ENCODE measurements around the gene NXNL1. TPM values are rescaled to one million over a fixed set of nuclear protein-coding genes. Genes with fewer than 3 reads are reported as not detected.

The NXNL1 gene
- total RNA-seq, 1 donor from 2014 or later = not detected

- ATAC-seq (no peak), DNase-seq (no peak)
- Histone ChIP-seq H3K4me1 (peaks cover 22% of the 10 kb centered on the region), H3K27ac (no peak overlapping the region), H3K36me3 (peaks cover 21% of the 10 kb centered on the region), H3K9me3 (no peaks in the 10 kb centered on the region), H3K27me3 (ENCODE audit: low read depth) (no peaks in the 10 kb centered on the region), H3K4me3 (no peak overlapping the region)
- intact Hi-C loops (cut with DNase I) = no loop called here
- no peak for TF ChIP-seq CTCF (IDR thresholded peaks at IDR 0.05)
Observed at GRCh38 chr19:17415121-17415520, 45.6 kb downstream of the NXNL1 start.

GRCh38 chr19:17414097-17414496, 46.6 kb downstream of the NXNL1 start:
- ATAC-seq = no peak
- intact Hi-C loops (cut with DNase I) = no loop called here
- H3K4me1 ChIP-seq = peaks cover 19% of the 10 kb centered on the region
- H3K9me3 ChIP-seq = no peaks in the 10 kb centered on the region
- no peak overlapping the region for H3K4me3 ChIP-seq
- H3K27ac ChIP-seq = no peak overlapping the region
- no peaks in the 10 kb centered on the region for H3K27me3 ChIP-seq (ENCODE audit: low read depth)
- no peak for DNase-seq
- H3K36me3 ChIP-seq = peaks cover 21% of the 10 kb centered on the region
- TF ChIP-seq CTCF (IDR thresholded peaks at IDR 0.05) = no peak

GRCh38 chr19:17411801-17412200, 48.9 kb downstream of the NXNL1 start:
- Histone ChIP-seq H3K4me3 (no peak overlapping the region), H3K4me1 (peaks cover 29% of the 10 kb centered on the region), H3K27ac (no peak overlapping the region), H3K9me3 (no peaks in the 10 kb centered on the region), H3K27me3 (ENCODE audit: low read depth) (no peaks in the 10 kb centered on the region), H3K36me3 (peaks cover 21% of the 10 kb centered on the region)
- intact Hi-C loops (cut with DNase I) = no loop called here
- DNase-seq (no peak), ATAC-seq (peak in 1 of 2 donors; percentile 39)
- no peak for TF ChIP-seq CTCF (IDR thresholded peaks at IDR 0.05)

- TF ChIP-seq CTCF (IDR thresholded peaks at IDR 0.05) = no peak
- H3K9me3 ChIP-seq = no peaks in the 10 kb centered on the region
- DNase-seq = no peak
- ATAC-seq = no peak
- H3K27me3 ChIP-seq (ENCODE audit: low read depth) = no peaks in the 10 kb centered on the region
- no peak overlapping the region for H3K27ac ChIP-seq
- peaks cover 21% of the 10 kb centered on the region for H3K36me3 ChIP-seq
- H3K4me1 ChIP-seq = peaks cover 41% of the 10 kb centered on the region
- H3K4me3 ChIP-seq = no peak overlapping the region
- intact Hi-C loops (cut with DNase I) = no loop called here
Observed at GRCh38 chr19:17409990-17410389, 50.7 kb downstream of the NXNL1 start.

GRCh38 chr19:17406887-17407196, 53.9 kb downstream of the NXNL1 start:
- intact Hi-C loops (cut with DNase I) = no loop called here
- no peak for TF ChIP-seq CTCF (IDR thresholded peaks at IDR 0.05)
- Histone ChIP-seq H3K27me3 (ENCODE audit: low read depth) (no peaks in the 10 kb centered on the region), H3K4me3 (peak overlapping the region; percentile 72), H3K9me3 (no peaks in the 10 kb centered on the region), H3K4me1 (peaks cover 25% of the 10 kb centered on the region), H3K36me3 (peaks cover 13% of the 10 kb centered on the region), H3K27ac (peak overlapping the region; percentile 85)
- ATAC-seq (no peak), DNase-seq (no peak)

Measured in lower lobe of right lung (tissue), 2 donors.